Psoas muscle (tissue), 8 donors: ENCODE measurements around the gene SNX24. TPM values are rescaled to one million over a fixed set of nuclear protein-coding genes. Genes with fewer than 3 reads are reported as not detected.

ENCODE experiments used
- ATAC-seq, 4 donors: fragments of 200-7000 bp; cut with Tn5 transposase; one replicate each; pipeline ENCODE4 v1.9.1; 2020; ENCODE audit warnings: moderate library complexity in 3 of 4, mild to moderate bottlenecking in 2 of 4
- DNase-seq, 2 donors: peaks; one replicate each; pipeline ENCODE4 v3.0.0-alpha.2; 2020
- H3K27ac ChIP-seq: fragments of 200-600 bp; one replicate; pipeline ENCODE4 v1.8.0; 2022
- H3K27me3 ChIP-seq, 3 donors: fragments of 200-600 bp in 1 of 3; one replicate each; pipeline versions ENCODE4 v1.6.1 to v1.8.0; 2013 to 2022; ENCODE audit warnings: low read length in 2 of 3, mild to moderate bottlenecking in 2 of 3, moderate library complexity in 1 of 3; ENCODE audit not compliant: insufficient read depth in 3 of 3
- H3K36me3 ChIP-seq, 2 donors: fragments of 200-600 bp in 1 of 2; one replicate each; pipeline versions ENCODE4 v1.6.1 to v1.8.0; 2013 to 2022; ENCODE audit warnings: low read depth in 1 of 2, mild to moderate bottlenecking in 1 of 2, moderate library complexity in 1 of 2; ENCODE audit not compliant: insufficient read depth in 1 of 2
- H3K4me1 ChIP-seq: fragments of 200-600 bp; one replicate; pipeline ENCODE4 v1.8.0; 2022
- H3K4me3 ChIP-seq: fragments of 200-600 bp; one replicate; pipeline ENCODE4 v1.8.0; 2022; ENCODE audit warnings: mild to moderate bottlenecking
- H3K9me3 ChIP-seq: fragments of 200-600 bp; one replicate; pipeline ENCODE4 v1.8.0; 2022
- WGBS, 3 donors: extraction: QIAGEN DNeasy Blood & Tissue Kit; methylation state at CpG; one replicate each; pipeline versions ENCODE4 v1.1.6 to v1.1.7; 2013; 5-methylcytosine and 5-hydroxymethylcytosine counted together
- intact Hi-C, 2 donors: fragments of 100-400 bp; cut with DNase I; formaldehyde crosslinking; loops; one replicate each; pipeline versions ENCODE4 v1.11.0 to v1.14.2; 2022
- polyA plus RNA-seq, 3 donors: library from polyadenylated mRNA; stranded (reverse); fragments of 200-250 nt; gene quantifications; one replicate each; pipeline ENCODE4 v1.2.3, GENCODE V29; 2013
- total RNA-seq, 4 donors: library from RNA; stranded (reverse); fragmentation: NEBNext Ultra II Directional in 2 of 4; extraction: Animal tissue kit (Norgen Biotek cat#: 25700) in 2 of 4; gene quantifications; one replicate each; pipeline versions ENCODE4 v1.2.1 to v1.2.4, GENCODE V29; 2021 to 2023
- TF ChIP-seq, protein P1 (sequence below): fragments of 200-600 bp; IDR thresholded peaks from one replicate; pipeline ENCODE4 v1.8.0; 2022; ENCODE audit warnings: antibody characterized with exemption
- donor health status: healthy with polysubstance abuse.
- donor health status: DM: no; HTN: no; CAD: no; lungs with moderate emphysema.
- donor health status: Bipolar disorder and iron deficiency.
- donor health status: healthy.
- donor health status: DM: yes; HTN: yes; CAD: no.
- donor health status: DM: no; HTN: no; CAD: no.
- donor health status: DM: no; HTN: no; CAD: no.
- donor health status: DM: yes; HTN: yes; CAD: no.

SNX24 gene
- total and polyA plus RNA-seq, 7 donors: 7.5 to 11.9 (median 10.0) TPM

GRCh38 chr5:122999947-123000563 lies 154.6 kb downstream of the SNX24 start:
- no peaks in the 10 kb centered on the region for H3K27me3 ChIP-seq
- H3K9me3 ChIP-seq: no peaks in the 10 kb centered on the region
- WGBS, 3 donors: 76 to 77% (median 77%) methylated on average over 10 of the region's 10 CpGs
- H3K27ac ChIP-seq: no peak overlapping the region
- TF ChIP-seq, protein P1, sequence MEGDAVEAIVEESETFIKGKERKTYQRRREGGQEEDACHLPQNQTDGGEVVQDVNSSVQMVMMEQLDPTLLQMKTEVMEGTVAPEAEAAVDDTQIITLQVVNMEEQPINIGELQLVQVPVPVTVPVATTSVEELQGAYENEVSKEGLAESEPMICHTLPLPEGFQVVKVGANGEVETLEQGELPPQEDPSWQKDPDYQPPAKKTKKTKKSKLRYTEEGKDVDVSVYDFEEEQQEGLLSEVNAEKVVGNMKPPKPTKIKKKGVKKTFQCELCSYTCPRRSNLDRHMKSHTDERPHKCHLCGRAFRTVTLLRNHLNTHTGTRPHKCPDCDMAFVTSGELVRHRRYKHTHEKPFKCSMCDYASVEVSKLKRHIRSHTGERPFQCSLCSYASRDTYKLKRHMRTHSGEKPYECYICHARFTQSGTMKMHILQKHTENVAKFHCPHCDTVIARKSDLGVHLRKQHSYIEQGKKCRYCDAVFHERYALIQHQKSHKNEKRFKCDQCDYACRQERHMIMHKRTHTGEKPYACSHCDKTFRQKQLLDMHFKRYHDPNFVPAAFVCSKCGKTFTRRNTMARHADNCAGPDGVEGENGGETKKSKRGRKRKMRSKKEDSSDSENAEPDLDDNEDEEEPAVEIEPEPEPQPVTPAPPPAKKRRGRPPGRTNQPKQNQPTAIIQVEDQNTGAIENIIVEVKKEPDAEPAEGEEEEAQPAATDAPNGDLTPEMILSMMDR: no peak
- no peak for ATAC-seq
- H3K4me3 ChIP-seq: no peak overlapping the region
- H3K4me1 ChIP-seq: no peaks in the 10 kb centered on the region
- H3K36me3 ChIP-seq: no peaks in the 10 kb centered on the region
- DNase-seq: no peak
- intact Hi-C loops: no loop called here

DNA sequence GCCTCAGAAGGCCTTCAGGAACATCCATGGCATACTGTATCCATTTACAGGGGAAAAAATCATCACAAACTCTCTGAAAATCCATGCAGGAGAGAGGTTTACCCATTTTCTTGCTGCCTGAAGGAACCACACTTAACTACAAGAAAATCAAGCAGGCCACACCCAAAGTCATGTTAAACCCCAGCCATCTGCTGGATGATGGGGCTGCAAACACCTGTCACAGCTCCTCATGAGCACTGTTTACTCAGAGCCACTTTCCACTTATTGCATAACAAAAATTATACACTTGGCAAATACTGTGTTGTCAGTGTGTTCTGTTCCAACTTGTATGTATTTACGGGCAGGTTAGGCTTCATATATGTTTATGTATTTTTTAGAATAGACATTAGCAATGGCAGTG lies 155.3 kb downstream of the SNX24 start:
- intact Hi-C loops: no loop called here
- ATAC-seq (no peak), DNase-seq (no peak)
- no peak overlapping the region for H3K27ac ChIP-seq
- WGBS, 3 donors: 78 to 81% (median 79%) methylated on average over 1 of the region's 1 CpG
- no peaks in the 10 kb centered on the region for H3K4me1 ChIP-seq
- H3K4me3 ChIP-seq: no peak overlapping the region
- H3K9me3 ChIP-seq: no peaks in the 10 kb centered on the region
- H3K27me3 ChIP-seq: no peaks in the 10 kb centered on the region
- TF ChIP-seq, protein P1: no peak
- no peaks in the 10 kb centered on the region for H3K36me3 ChIP-seq

DNA sequence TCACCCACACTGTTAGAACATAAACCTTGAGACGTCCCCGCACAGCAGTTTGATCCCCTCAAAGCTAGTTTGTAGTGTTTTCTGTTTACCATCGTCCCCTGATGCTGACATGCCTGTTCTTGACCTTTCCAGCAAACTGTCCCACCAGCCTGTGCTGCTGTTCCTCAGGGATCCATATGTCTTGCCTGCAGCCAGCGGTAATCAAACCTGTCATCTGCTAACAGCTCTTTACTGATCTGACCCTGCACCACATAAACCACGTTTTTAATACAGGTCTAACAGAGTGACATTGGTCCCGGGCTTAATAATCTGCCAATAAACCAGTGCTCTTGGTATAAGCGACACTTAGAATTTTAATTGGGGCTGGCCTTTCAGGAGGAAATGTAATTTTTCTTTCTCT lies 156.4 kb downstream of the SNX24 start:
- no peaks in the 10 kb centered on the region for H3K36me3 ChIP-seq
- intact Hi-C loops: no loop called here
- ATAC-seq: no peak
- no peaks in the 10 kb centered on the region for H3K27me3 ChIP-seq
- 75 to 83% (median 81%) methylated on average over 7 of the region's 7 CpGs for WGBS, 3 donors
- H3K27ac ChIP-seq: no peak overlapping the region
- no peaks in the 10 kb centered on the region for H3K4me1 ChIP-seq
- TF ChIP-seq, protein P1: no peak
- no peak overlapping the region for H3K4me3 ChIP-seq
- no peaks in the 10 kb centered on the region for H3K9me3 ChIP-seq
- no peak for DNase-seq

GRCh38 chr5:123007182-123007581 lies 161.8 kb downstream of the SNX24 start:
- 90 to 92% (median 91%) methylated on average over 6 of the region's 6 CpGs for WGBS, 3 donors
- TF ChIP-seq, protein P1: no peak
- H3K4me1 ChIP-seq: no peaks in the 10 kb centered on the region
- no peak overlapping the region for H3K27ac ChIP-seq
- ATAC-seq (no peak), DNase-seq (no peak)
- no peaks in the 10 kb centered on the region for H3K9me3 ChIP-seq
- no peaks in the 10 kb centered on the region for H3K27me3 ChIP-seq
- H3K4me3 ChIP-seq: no peak overlapping the region
- H3K36me3 ChIP-seq: no peaks in the 10 kb centered on the region
- intact Hi-C loops: no loop called here

DNA sequence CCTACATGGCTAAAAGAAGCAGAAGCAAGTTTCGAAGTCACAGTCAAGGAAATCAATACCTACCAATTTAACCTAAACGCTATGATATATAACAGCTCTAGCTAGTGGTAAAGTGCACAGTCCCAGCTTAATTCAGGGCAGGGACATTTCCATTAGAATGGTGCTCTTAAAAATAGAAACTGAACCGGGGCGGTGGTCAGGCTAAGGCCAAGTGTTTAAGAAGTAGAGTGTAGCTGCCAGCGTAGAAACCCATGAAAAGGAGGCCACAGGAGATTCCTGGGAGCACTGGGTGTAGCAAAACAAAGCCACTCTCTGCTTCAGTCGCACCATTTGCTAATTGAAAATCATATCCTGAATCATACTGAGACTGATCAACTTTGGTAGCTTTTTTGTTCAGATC lies 162.3 kb downstream of the SNX24 start:
- 86 to 89% (median 87%) methylated on average over 6 of the region's 6 CpGs for WGBS, 3 donors
- H3K9me3 ChIP-seq: no peaks in the 10 kb centered on the region
- intact Hi-C loops: no loop called here
- no peaks in the 10 kb centered on the region for H3K36me3 ChIP-seq
- DNase-seq (no peak), ATAC-seq (no peak)
- H3K27me3 ChIP-seq: no peaks in the 10 kb centered on the region
- no peaks in the 10 kb centered on the region for H3K4me1 ChIP-seq
- H3K27ac ChIP-seq: no peak overlapping the region
- TF ChIP-seq, protein P1: no peak
- no peak overlapping the region for H3K4me3 ChIP-seq
